ENCODE measurements around the gene UBE2QL1. TPM values are rescaled to one million over a fixed set of nuclear protein-coding genes. Genes with fewer than 3 reads are reported as not detected.

Gene UBE2QL1
- total RNA-seq, 1 experiment from 2014 or later = 0.11 TPM

- H3K36me3 Mint-ChIP-seq (ENCODE audit: insufficient read depth in 1 of 3, low read depth in 3 of 3) = no peaks in the 10 kb centered on the region; a peak in 1 of 7 replicates
- Histone ChIP-seq H3K4me1 (ENCODE audit: insufficient read depth, low read length) (peaks cover 2% of the 10 kb centered on the region; the same call in 1 of the 2 replicates), H2BK120ac (ENCODE audit: low read depth, low read length, poor library complexity, severe bottlenecking) (no peak overlapping the region), H3K23me2 (ENCODE audit: insufficient read length, low read depth, low read length, poor library complexity, severe bottlenecking) (peaks cover 4% of the 10 kb centered on the region), H3K18ac (ENCODE audit: insufficient read length, low read depth, low read length) (no peak overlapping the region), H3K4ac (ENCODE audit: low read depth, low read length) (no peak overlapping the region), H4K91ac (ENCODE audit: insufficient read length, low read depth, low read length) (no peak overlapping the region), H2AK5ac (ENCODE audit: insufficient read length, low read length) (no peak overlapping the region), H2BK15ac (ENCODE audit: low read depth, low read length) (no peak overlapping the region), H2BK5ac (ENCODE audit: insufficient read length, low read length) (no peak overlapping the region), H2BK12ac (ENCODE audit: insufficient read length, low read depth, low read length) (no peak overlapping the region), H3K4me2 (ENCODE audit: insufficient read depth, insufficient read length, low read length) (peak overlapping the region; percentile 87), H3K9ac (ENCODE audit: extremely low read depth, insufficient read length, low read length) (no peak overlapping the region), H3K14ac (ENCODE audit: insufficient read depth, low read length) (no peak overlapping the region), H3K79me1 (ENCODE audit: insufficient read depth, low read depth, low read length, poor library complexity, severe bottlenecking) (no peaks in the 10 kb centered on the region), H3T11ph (ENCODE audit: low read length) (no peak overlapping the region), H4K5ac (ENCODE audit: insufficient read length, low read depth, low read length) (no peak overlapping the region), H2BK20ac (ENCODE audit: low read depth, low read length, poor library complexity, severe bottlenecking) (no peak overlapping the region), H3K23ac (ENCODE audit: insufficient read length, low read depth, low read length) (no peak overlapping the region), H3K9me3 (ENCODE audit: control insufficient read depth, low read depth, low read length) (no peaks in the 10 kb centered on the region), H4K8ac (replicated peaks; ENCODE audit: insufficient read length, low read depth, low read length) (no peak overlapping the region), H4K20me1 (ENCODE audit: control insufficient read depth, insufficient read depth, insufficient read length) (no peaks in the 10 kb centered on the region), H2AFZ (ENCODE audit: low read length) (no peak overlapping the region), H3K79me2 (ENCODE audit: insufficient read depth, low read length) (no peaks in the 10 kb centered on the region), H3K56ac (ENCODE audit: insufficient read length, low read depth, low read length) (no peak overlapping the region), H3K27me3 (ENCODE audit: insufficient read depth, low read length) (peaks cover 37% of the 10 kb centered on the region), H3K27ac (ENCODE audit: insufficient read length, low read depth, low read length) (no peak overlapping the region)
- no peak for TF ChIP-seq CTCF (conservative IDR thresholded peaks at IDR 0.05)
- peak overlapping the region; percentile 61 to 86 for H3K4me3 Mint-ChIP-seq
- no peaks in the 10 kb centered on the region for H3K9me3 Mint-ChIP-seq
- no peak for DNase-seq
- peaks cover 13 to 18% of the 10 kb centered on the region in 2 experiments for H3K4me1 Mint-ChIP-seq
- H3K27ac Mint-ChIP-seq = no peak overlapping the region
- H3K27me3 Mint-ChIP-seq (ENCODE audit: low read depth) = peaks cover 66% of the 10 kb centered on the region
- WGBS (ENCODE audit: extremely low coverage, insufficient read length, low lambda C conversion rate) = no CpG with 5 or more reads among the region's 15 CpGs
These were observed 953 bp downstream of the UBE2QL1 start for GRCh38 chr5:6449465-6450158.
